ENCODE data around the gene MRPL58. TPM values are rescaled to one million over a fixed set of nuclear protein-coding genes. Genes with fewer than 3 reads are reported as not detected.

MRPL58 gene
- total and polyA plus RNA-seq, 2 of the 8 experiments (the other 6 are each of a cell fraction or from before 2014, with no cell fraction given), result 43.6 to 49.1 TPM

DNA sequence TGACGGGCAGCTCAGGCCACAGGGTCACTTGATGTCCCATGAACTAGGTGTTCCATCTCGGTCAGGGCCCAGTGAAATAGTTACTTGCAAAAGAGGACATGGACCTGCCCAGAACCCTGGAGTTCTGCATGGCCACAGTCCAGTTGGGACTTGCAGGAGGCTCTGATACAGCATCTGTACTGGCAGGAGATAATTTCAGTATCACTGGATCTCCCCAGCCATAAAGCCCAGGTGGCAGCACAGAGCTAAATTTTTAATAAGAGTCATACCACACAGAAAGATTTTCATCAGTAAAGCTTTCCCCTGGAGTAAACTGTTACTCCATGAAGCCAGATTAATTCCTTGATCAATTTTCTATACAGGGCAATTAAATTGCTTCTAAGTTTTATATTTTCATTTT lies 57.3 kb downstream of the MRPL58 start:
- Histone ChIP-seq H3K9me3 (ENCODE audit: insufficient read depth in 2 of 2, low read depth in 1 of 2, low read length in 1 of 2) (no peaks in the 10 kb centered on the region), H2AFZ (ENCODE audit: low read length) (no peak overlapping the region), H2BK12ac (ENCODE audit: low read depth, low read length) (no peak overlapping the region), H3K27me3 (replicated peaks in 1 of 4; ENCODE audit: control insufficient read depth in 3 of 4, extremely low read depth in 1 of 4, insufficient read depth in 3 of 4, low read length in 3 of 4) (no peaks in the 10 kb centered on the region), H3K23ac (ENCODE audit: insufficient read length) (no peak overlapping the region), H4K5ac (ENCODE audit: insufficient read length, low read depth, low read length) (no peak overlapping the region), H3K4me2 (ENCODE audit: insufficient read depth in 1 of 2, low read depth in 2 of 2, low read length in 2 of 2) (no peak overlapping the region), H2BK20ac (ENCODE audit: low read length) (no peak overlapping the region), H3K9ac (replicated peaks in 1 of 4; ENCODE audit: extremely low read depth in 1 of 4, low read depth in 3 of 4, low read length in 3 of 4) (no peak overlapping the region), H3K27ac (ENCODE audit: low read depth, low read length) (no peak overlapping the region), H3K4me1 (replicated peaks in 1 of 4; ENCODE audit: control insufficient read depth in 3 of 4, insufficient read depth in 4 of 4, low read length in 3 of 4) (no peaks in the 10 kb centered on the region; a peak in 1 of 7 replicates), H3K4ac (replicated peaks; ENCODE audit: insufficient read length, low read depth, low read length) (no peak overlapping the region), H2BK15ac (ENCODE audit: low read length) (no peak overlapping the region), H3K56ac (replicated peaks; ENCODE audit: insufficient read length, low read depth, low read length) (no peak overlapping the region), H2BK5ac (ENCODE audit: low read depth, low read length) (no peak overlapping the region), H3K36me3 (ENCODE audit: control insufficient read depth in 2 of 4, insufficient read depth in 4 of 4, low read length in 3 of 4) (peaks cover 0 to 8% (median 3%) of the 10 kb centered on the region in 4 experiments; a peak in 5 of 8 replicates), H4K20me1 (replicated peaks in 1 of 2; ENCODE audit: control insufficient read depth in 1 of 2, insufficient read depth in 2 of 2, low read length in 2 of 2) (peaks cover 0 to 2% of the 10 kb centered on the region in 2 experiments), H2BK120ac (replicated peaks; ENCODE audit: low read depth, low read length) (no peak overlapping the region), H3K14ac (ENCODE audit: insufficient read length) (no peak overlapping the region), H4K8ac (ENCODE audit: extremely low read depth, insufficient read depth, low read length) (no peak overlapping the region), H2AK5ac (ENCODE audit: low read depth, low read length) (no peak overlapping the region), H3K18ac (ENCODE audit: extremely low read depth, low read length) (no peak overlapping the region), H3K23me2 (ENCODE audit: low read depth, low read length) (no peaks in the 10 kb centered on the region), H4K91ac (replicated peaks; ENCODE audit: insufficient read length, low read length) (no peak overlapping the region), H3K79me2 (ENCODE audit: control insufficient read depth in 1 of 2, insufficient read depth in 2 of 2, low read length in 2 of 2) (no peaks in the 10 kb centered on the region), H3K4me3 (ENCODE audit: extremely low read depth in 1 of 4, insufficient read depth in 2 of 4, low read depth in 3 of 4, low read length in 4 of 4) (no peak overlapping the region), H3K79me1 (ENCODE audit: low read depth, low read length) (peaks cover 2% of the 10 kb centered on the region; the same call in 1 of the 2 replicates)
- 88% methylated on average over 2 of the region's 2 CpGs; no CpG with 5 or more reads in 1 of the 2 experiments for WGBS, 2 experiments (ENCODE audit: extremely low coverage in 1 of 2, insufficient coverage in 1 of 2, insufficient read length in 1 of 2, insufficient replicate concordance in 2 of 2, low coverage in 1 of 2, low lambda C conversion rate in 2 of 2, missing lambda C conversion rate in 1 of 2)
- no peak for TF ChIP-seq EGR1 (IDR thresholded peaks at IDR 0.05; ENCODE audit: borderline replicate concordance, low read depth, low read length)
- TF ChIP-seq FOSL1 (IDR thresholded peaks at IDR 0.05; ENCODE audit: insufficient read depth, low read depth, low read length), result no peak
- TF ChIP-seq CTCF (IDR thresholded peaks at IDR 0.05; ENCODE audit: control extremely low read depth in 1 of 3, insufficient read depth in 1 of 3, low read depth in 1 of 3, low read length in 3 of 3), result peak in 2 of 3 experiments; percentile 6 to 7; a peak in 2 of 4 replicates
- TF ChIP-seq SP1 (IDR thresholded peaks at IDR 0.05; ENCODE audit: low read depth, low read length), result no peak
- no peak for TF ChIP-seq KDM1A (IDR thresholded peaks at IDR 0.05; ENCODE audit: borderline replicate concordance, low read length)
- TF ChIP-seq ASH2L (IDR thresholded peaks at IDR 0.05; ENCODE audit: low read length), result no peak
- TF ChIP-seq JUND (IDR thresholded peaks at IDR 0.05; ENCODE audit: low read length), result no peak
- no peak for TF ChIP-seq RFX5 (IDR thresholded peaks at IDR 0.05; ENCODE audit: borderline replicate concordance, low read depth, low read length)
- ChIA-PET POLR2A (ENCODE audit: partially characterized antibody) (interaction anchor here (0.7 to 5.8 kb wide), 4 partner anchors 9 to 64 kb away, joined by 3 to 25 read pairs (median 5); partner anchors contain the start of genes ATP5PD and KCTD2), CTCF (ENCODE audit: partially characterized antibody) (interaction anchor here (0.7 to 7.3 kb wide), 15 partner anchors 9 to 75 kb away, joined by 3 to 64 read pairs (median 7); partner anchors contain the start of genes ARMC7, NT5C and SLC16A5)
- DNase-seq (ENCODE audit: low read depth in 1 of 2, low spot score in 2 of 2) (no peak), FAIRE-seq (no peak)
